Sigmoid colon (tissue), 7 donors: ENCODE data around the gene GYPC. TPM values are rescaled to one million over a fixed set of nuclear protein-coding genes. Genes with fewer than 3 reads are reported as not detected.

Experiments used
- DNase-seq: peaks from one replicate; pipeline ENCODE4 v3.0.0-alpha.2; 2019
- H3K27ac ChIP-seq, 4 donors: fragments of 200-600 bp; sonication (generic); one replicate each; pipeline ENCODE4 v1.5.1; 2016 to 2019; ENCODE audit warnings: mild to moderate bottlenecking in 1 of 4
- H3K27me3 ChIP-seq, 3 donors: fragments of 200-600 bp; sonication (generic); one replicate each; pipeline ENCODE4 v1.5.1; 2019; ENCODE audit warnings: mild to moderate bottlenecking in 1 of 3
- H3K36me3 ChIP-seq, 4 donors: fragments of 200-600 bp; sonication (generic); one replicate each; pipeline ENCODE4 v1.5.1; 2016 to 2019
- H3K4me1 ChIP-seq, 4 donors: fragments of 200-600 bp; sonication (generic); one replicate each; pipeline ENCODE4 v1.5.1; 2017 to 2019
- H3K4me3 ChIP-seq, 4 donors: fragments of 200-600 bp; sonication (generic); one replicate each; pipeline ENCODE4 v1.5.1; 2017 to 2019; ENCODE audit warnings: mild to moderate bottlenecking in 2 of 4, moderate library complexity in 1 of 4
- H3K9me3 ChIP-seq, 4 donors: fragments of 200-600 bp in 3 of 4; sonication (generic) in 3 of 4; one replicate each; pipeline versions ENCODE4 v1.5.1 to v1.6.1; 2013 to 2019
- EP300 ChIP-seq, 4 donors: sonication (generic); formaldehyde crosslinking; IDR thresholded peaks; one replicate each; pipeline ENCODE4 v1.6.1; 2017; ENCODE audit warnings: antibody characterized with exemption in 4 of 4
- POLR2A ChIP-seq, 2 donors: fragments of 450-650 bp; IDR thresholded peaks; one replicate each; pipeline ENCODE4 v1.6.1; 2016; ENCODE audit warnings: antibody characterized with exemption in 2 of 2, mild to moderate bottlenecking in 2 of 2, moderate library complexity in 2 of 2
- POLR2AphosphoS5 ChIP-seq, 4 donors: sonication (generic); formaldehyde crosslinking; IDR thresholded peaks; one replicate each; pipeline ENCODE4 v1.6.1; 2017; ENCODE audit warnings: antibody characterized with exemption in 4 of 4
- WGBS, 2 donors: extraction: QIAGEN DNeasy Blood & Tissue Kit; methylation state at CpG; one replicate each; pipeline ENCODE4 v1.1.7; 2013; 5-methylcytosine and 5-hydroxymethylcytosine counted together
- intact Hi-C: fragments of 100-400 bp; cut with DNase I; formaldehyde crosslinking; loops from one replicate; pipeline ENCODE4 v1.15.1; 2023
- polyA plus RNA-seq, 3 donors: library from polyadenylated mRNA; stranded (reverse); fragments of 200-250 nt; gene quantifications; one replicate each; pipeline ENCODE4 v1.2.3, GENCODE V29; 2013
- total RNA-seq, 4 donors: library from RNA; depleted of rRNA; stranded (reverse); fragments of >200 nt; gene quantifications; one replicate each; pipeline ENCODE4 v1.1.0, GENCODE V29; 2016
- TF ChIP-seq, protein P1 (sequence below), 4 experiments: fragments of 450-650 bp in 3 of 4; fragments of 200-600 bp in 1 of 4; IDR thresholded peaks; one replicate each; pipeline ENCODE4 v1.5.1; 2016 to 2019; ENCODE audit warnings: antibody characterized with exemption in 4 of 4, mild to moderate bottlenecking in 3 of 4, moderate library complexity in 2 of 4
- donor health status: healthy with polysubstance abuse.
- donor health status: Bipolar disorder and iron deficiency.
- donor health status: healthy.

The GYPC gene
- total and polyA plus RNA-seq, 7 donors, result 18.0 to 123 (median 93.7) TPM

DNA sequence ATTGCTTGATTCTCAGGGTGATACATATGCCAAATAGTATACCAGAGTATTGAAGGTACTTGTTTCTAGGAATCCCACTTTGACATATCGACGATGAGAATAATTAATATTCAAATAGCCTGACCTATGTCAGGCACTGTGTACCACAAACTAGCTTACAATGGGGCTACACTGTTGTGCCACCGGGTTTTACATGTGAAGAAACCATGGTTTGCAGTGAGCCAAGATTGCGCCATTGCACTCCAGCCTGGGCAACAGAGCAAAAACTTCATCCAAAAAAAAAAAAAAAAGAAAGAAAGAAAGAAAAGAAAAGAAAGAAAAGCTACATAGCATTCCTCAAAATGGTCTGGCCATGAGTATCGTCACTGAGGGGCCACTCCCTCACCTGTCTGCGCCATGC is 25.5 kb downstream of the GYPC start:
- H3K9me3 ChIP-seq, result no peaks in the 10 kb centered on the region
- peaks cover 0 to 37% (median 9%) of the 10 kb centered on the region in 4 donors for H3K36me3 ChIP-seq
- H3K27ac ChIP-seq, result no peak overlapping the region
- peaks cover 0 to 4% (median 0%) of the 10 kb centered on the region in 4 donors for H3K4me1 ChIP-seq
- intact Hi-C loops, result no loop called here
- DNase-seq, result no peak
- no peak overlapping the region for H3K4me3 ChIP-seq
- WGBS, 2 donors, result 86 to 94% methylated on average over 6 of the region's 6 CpGs
- TF ChIP-seq POLR2AphosphoS5 (IDR thresholded peaks at IDR 0.05), result no peak
- TF ChIP-seq, protein P1, sequence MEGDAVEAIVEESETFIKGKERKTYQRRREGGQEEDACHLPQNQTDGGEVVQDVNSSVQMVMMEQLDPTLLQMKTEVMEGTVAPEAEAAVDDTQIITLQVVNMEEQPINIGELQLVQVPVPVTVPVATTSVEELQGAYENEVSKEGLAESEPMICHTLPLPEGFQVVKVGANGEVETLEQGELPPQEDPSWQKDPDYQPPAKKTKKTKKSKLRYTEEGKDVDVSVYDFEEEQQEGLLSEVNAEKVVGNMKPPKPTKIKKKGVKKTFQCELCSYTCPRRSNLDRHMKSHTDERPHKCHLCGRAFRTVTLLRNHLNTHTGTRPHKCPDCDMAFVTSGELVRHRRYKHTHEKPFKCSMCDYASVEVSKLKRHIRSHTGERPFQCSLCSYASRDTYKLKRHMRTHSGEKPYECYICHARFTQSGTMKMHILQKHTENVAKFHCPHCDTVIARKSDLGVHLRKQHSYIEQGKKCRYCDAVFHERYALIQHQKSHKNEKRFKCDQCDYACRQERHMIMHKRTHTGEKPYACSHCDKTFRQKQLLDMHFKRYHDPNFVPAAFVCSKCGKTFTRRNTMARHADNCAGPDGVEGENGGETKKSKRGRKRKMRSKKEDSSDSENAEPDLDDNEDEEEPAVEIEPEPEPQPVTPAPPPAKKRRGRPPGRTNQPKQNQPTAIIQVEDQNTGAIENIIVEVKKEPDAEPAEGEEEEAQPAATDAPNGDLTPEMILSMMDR (IDR thresholded peaks at IDR 0.05), result no peak
- TF ChIP-seq POLR2A (IDR thresholded peaks at IDR 0.05), result no peak
- TF ChIP-seq EP300 (IDR thresholded peaks at IDR 0.05), result no peak
- H3K27me3 ChIP-seq, result no peaks in the 10 kb centered on the region

- peaks cover 0 to 28% (median 9%) of the 10 kb centered on the region in 4 donors for H3K36me3 ChIP-seq
- 70 to 81% methylated on average over 4 of the region's 4 CpGs for WGBS, 2 donors
- no peak for TF ChIP-seq POLR2AphosphoS5 (IDR thresholded peaks at IDR 0.05)
- no peak for TF ChIP-seq EP300 (IDR thresholded peaks at IDR 0.05)
- TF ChIP-seq, protein P1 (IDR thresholded peaks at IDR 0.05), result no peak
- TF ChIP-seq POLR2A (IDR thresholded peaks at IDR 0.05), result no peak
- no peak overlapping the region for H3K27ac ChIP-seq
- no peak overlapping the region for H3K4me3 ChIP-seq
- no peaks in the 10 kb centered on the region for H3K9me3 ChIP-seq
- H3K4me1 ChIP-seq, result peaks cover 0 to 9% (median 0%) of the 10 kb centered on the region in 4 donors
- intact Hi-C loops, result no loop called here
- H3K27me3 ChIP-seq, result no peaks in the 10 kb centered on the region
- DNase-seq, result no peak
Measured at GRCh38 chr2:126685629-126686028, 29.7 kb downstream of the GYPC start.

- peaks cover 0 to 9% (median 0%) of the 10 kb centered on the region in 4 donors for H3K4me1 ChIP-seq
- no peak overlapping the region for H3K4me3 ChIP-seq
- H3K36me3 ChIP-seq, result peaks cover 0 to 28% (median 9%) of the 10 kb centered on the region in 4 donors
- no peak for DNase-seq
- 75 to 87% methylated on average over 5 of the region's 5 CpGs for WGBS, 2 donors
- no peaks in the 10 kb centered on the region for H3K9me3 ChIP-seq
- intact Hi-C loops, result no loop called here
- no peak for TF ChIP-seq EP300 (IDR thresholded peaks at IDR 0.05)
- TF ChIP-seq POLR2AphosphoS5 (IDR thresholded peaks at IDR 0.05), result no peak
- TF ChIP-seq, protein P1 (IDR thresholded peaks at IDR 0.05), result no peak
- no peak for TF ChIP-seq POLR2A (IDR thresholded peaks at IDR 0.05)
- no peak overlapping the region for H3K27ac ChIP-seq
- H3K27me3 ChIP-seq, result no peaks in the 10 kb centered on the region
Measured at GRCh38 chr2:126686286-126686685, 30.3 kb downstream of the GYPC start.

DNA sequence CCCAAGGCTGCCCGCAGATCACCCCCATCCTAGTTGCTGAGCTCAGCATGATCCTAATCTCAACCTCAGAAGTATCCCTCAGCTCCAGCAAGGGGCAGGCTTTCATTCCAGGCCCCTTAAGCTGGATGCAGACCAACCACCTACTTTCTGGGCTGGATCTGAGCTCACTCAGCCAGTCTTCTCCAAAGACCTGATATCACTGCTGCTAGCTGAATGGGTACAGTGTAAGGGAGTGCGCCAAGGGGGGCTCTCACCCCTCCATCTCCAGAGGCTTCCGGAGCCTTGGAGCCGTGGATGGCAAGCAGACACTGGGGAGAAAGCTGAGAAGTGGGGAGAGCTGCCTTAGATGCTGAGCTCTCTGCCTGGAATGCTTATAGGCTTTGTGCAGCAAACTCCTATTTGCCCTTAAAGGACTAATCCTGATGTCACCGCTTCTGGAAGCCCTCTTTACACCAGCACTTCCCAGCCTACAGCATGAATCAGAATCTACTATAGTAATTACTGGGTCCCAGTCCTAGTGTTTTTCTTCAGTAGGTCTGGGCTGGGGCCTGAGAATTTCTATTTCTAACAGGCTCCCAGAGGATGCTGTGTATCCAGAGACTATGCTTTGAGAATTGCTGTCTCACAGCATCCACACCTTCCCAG is 31.0 kb downstream of the GYPC start:
- no peaks in the 10 kb centered on the region for H3K9me3 ChIP-seq
- no peak overlapping the region for H3K27ac ChIP-seq
- intact Hi-C loops, result no loop called here
- WGBS, 2 donors, result 89 to 97% methylated on average over 5 of the region's 5 CpGs
- H3K4me1 ChIP-seq, result peaks cover 0 to 9% (median 0%) of the 10 kb centered on the region in 4 donors
- TF ChIP-seq POLR2AphosphoS5 (IDR thresholded peaks at IDR 0.05) (no peak), POLR2A (IDR thresholded peaks at IDR 0.05) (no peak), EP300 (IDR thresholded peaks at IDR 0.05) (no peak)
- TF ChIP-seq, protein P1 (IDR thresholded peaks at IDR 0.05), result no peak
- no peaks in the 10 kb centered on the region for H3K27me3 ChIP-seq
- no peak overlapping the region for H3K4me3 ChIP-seq
- DNase-seq, result no peak
- H3K36me3 ChIP-seq, result peaks cover 0 to 28% (median 9%) of the 10 kb centered on the region in 4 donors
